GM10266 (cell line): Measurements from ENCODE around the gene LUC7L2.
A peak's percentile ranks its signal among the peaks of the same experiment; 100 is the strongest.

ENCODE experiments used
- DNase-seq: peaks from one replicate; pipeline ENCODE4 v3.0.0; 2012; ENCODE audit errors: extremely low spot score
- CTCF ChIP-seq: IDR thresholded peaks from 2 replicates; pipeline ENCODE4 v1.5.1; 2012; ENCODE audit warnings: mild to moderate bottlenecking, low read depth; ENCODE audit not compliant: control insufficient read depth, insufficient read depth; ENCODE audit errors: missing control alignments

Gene LUC7L2

DNA sequence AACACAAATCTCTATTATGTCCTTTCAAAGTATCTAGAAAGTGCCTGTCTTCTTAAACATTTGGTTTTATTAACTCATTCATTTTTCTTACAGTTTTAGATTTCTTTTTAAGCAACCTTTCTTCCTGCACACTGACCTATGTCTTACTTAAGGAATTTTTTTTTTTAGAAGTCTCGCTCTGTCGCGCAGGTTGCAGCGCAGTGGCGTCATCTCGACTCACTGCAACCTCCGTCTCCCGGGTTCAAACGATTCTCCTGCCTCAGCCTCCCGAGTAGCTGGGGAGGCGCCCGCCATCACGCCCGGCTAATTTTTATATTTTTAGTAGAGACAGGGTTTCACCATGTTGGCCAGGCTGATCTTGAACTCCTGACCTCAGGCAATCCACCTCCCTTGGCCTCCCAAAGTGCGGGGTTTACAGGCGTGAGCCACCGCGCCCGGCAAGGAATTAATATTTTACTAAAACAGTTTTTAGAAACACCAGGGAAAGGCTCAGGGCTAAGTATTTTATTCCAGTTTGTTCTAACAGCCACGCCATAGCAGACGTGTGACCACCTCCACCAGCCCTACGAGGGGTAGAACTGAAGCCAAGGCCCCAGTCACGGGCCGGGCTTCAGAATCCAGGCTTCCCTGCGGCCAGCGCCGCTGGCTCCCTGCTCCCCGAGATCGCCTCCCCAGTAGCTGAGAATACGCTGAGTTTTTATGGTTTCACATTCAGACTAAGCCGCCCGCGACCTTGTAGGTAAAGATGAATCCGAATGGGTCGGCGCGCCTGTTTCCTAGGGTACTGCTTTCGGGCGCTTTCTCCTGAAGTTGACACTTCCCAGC, 941 bp upstream of the LUC7L2 start:
- no peak for TF ChIP-seq CTCF
- DNase-seq, result no peak

- TF ChIP-seq CTCF, result no peak
- DNase-seq, result peak; percentile 93
Observed at GRCh38 chr7:139360210-139360947, 685 bp downstream of the LUC7L2 start.

GRCh38 chr7:139360948-139361307, 1.2 kb downstream of the LUC7L2 start:
- DNase-seq, result no peak
- TF ChIP-seq CTCF, result no peak

GRCh38 chr7:139361523-139361922, 1.8 kb downstream of the LUC7L2 start:
- no peak for DNase-seq

GRCh38 chr7:139362302-139362701, 2.6 kb downstream of the LUC7L2 start:
- no peak for TF ChIP-seq CTCF
- DNase-seq, result no peak

More at GRCh38 chr7:139361523-139361922, 1.8 kb downstream of the LUC7L2 start:
- TF ChIP-seq CTCF, result no peak

GRCh38 chr7:139362981-139363380, 3.3 kb downstream of the LUC7L2 start:
- DNase-seq, result no peak
- TF ChIP-seq CTCF, result no peak

DNA sequence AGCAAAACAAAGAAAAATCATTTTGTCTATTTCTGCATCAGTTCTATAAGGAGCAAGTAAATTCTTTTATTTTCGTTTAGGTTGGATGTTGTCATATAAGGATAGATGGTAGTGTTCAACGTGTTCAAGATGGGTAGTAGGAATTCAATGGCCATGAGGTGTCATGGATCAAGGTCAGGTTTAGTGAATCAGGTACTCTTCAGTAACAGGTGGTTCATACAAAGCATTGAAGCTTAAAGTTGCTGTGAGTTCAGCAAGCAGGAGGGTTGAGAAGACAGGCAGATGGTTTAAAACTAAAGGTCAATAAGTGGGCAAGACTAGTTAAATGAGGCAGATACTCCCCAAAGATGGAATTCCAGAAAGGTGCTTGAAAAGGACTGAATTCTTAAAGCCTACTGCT, 5.6 kb downstream of the LUC7L2 start:
- no peak for DNase-seq
- TF ChIP-seq CTCF, result no peak
